Neural cell (in vitro differentiated cells): ENCODE results near the gene CALHM6. TPM values are rescaled to one million over a fixed set of nuclear protein-coding genes. Genes with fewer than 3 reads are reported as not detected.
"Not testable (repeated sequence)": the region's sequence is repeated elsewhere in the genome, so short reads cannot be mapped to it uniquely, and the experiment has no call there.

ENCODE experiments used
- H2AFZ ChIP-seq: fragments of 200-600, 300-800 bp; sonication (generic), shearing (Covaris generic); 2 replicates; pipeline ENCODE4 v1.6.0; 2014; ENCODE audit warnings: low read depth, mild to moderate bottlenecking, antibody characterized with exemption, low read length, moderate library complexity
- H3F3A ChIP-seq: fragments of 200-600 bp; shearing (Covaris generic); 2 replicates; pipeline ENCODE4 v1.6.1; 2016; ENCODE audit warnings: mild to moderate bottlenecking, moderate library complexity, mixed read lengths, antibody characterized with exemption, low read length; ENCODE audit not compliant: insufficient read depth, poor library complexity, severe bottlenecking
- H3K27ac ChIP-seq: fragments of 200-600, 300-800 bp; sonication (generic), shearing (Covaris generic); 2 replicates; pipeline ENCODE4 v1.5.1; 2014; ENCODE audit warnings: mild to moderate bottlenecking, low read length, moderate library complexity
- H3K27me3 ChIP-seq: fragments of 300-800, 200-600 bp; sonication (generic), shearing (Covaris generic); 2 replicates; pipeline ENCODE4 v1.6.0; 2014; ENCODE audit warnings: mild to moderate bottlenecking, low read depth, low read length, moderate library complexity; ENCODE audit not compliant: insufficient read depth
- H3K36me3 ChIP-seq: fragments of 300-800, 200-600 bp; sonication (generic), shearing (Covaris generic); 2 replicates; pipeline ENCODE4 v1.5.1; 2014; ENCODE audit warnings: mild to moderate bottlenecking, antibody characterized with exemption, low read length, moderate library complexity; ENCODE audit not compliant: insufficient read depth
- H3K4me2 ChIP-seq: fragments of 300-800, 200-600 bp; sonication (generic), shearing (Covaris generic); 2 replicates; pipeline ENCODE4 v1.6.0; 2014; ENCODE audit warnings: mild to moderate bottlenecking, low read length
- H3K4me3 ChIP-seq: fragments of 300-800, 200-600 bp; sonication (generic), shearing (Covaris generic); 2 replicates; pipeline ENCODE4 v1.5.1; 2014; ENCODE audit warnings: mild to moderate bottlenecking, low read length, moderate library complexity
- H3K79me2 ChIP-seq: fragments of 200-600 bp; shearing (Covaris generic); replicated peaks from 2 replicates; pipeline ENCODE4 v1.6.0; 2014; ENCODE audit warnings: mild to moderate bottlenecking, low read length, moderate library complexity; ENCODE audit not compliant: insufficient read depth
- H3K9ac ChIP-seq: fragments of 300-800, 200-600 bp; sonication (generic), shearing (Covaris generic); 2 replicates; pipeline ENCODE4 v1.6.1; 2016; ENCODE audit warnings: mild to moderate bottlenecking, low read length, mixed read lengths
- H3K9me2 ChIP-seq: fragments of 200-600 bp; shearing (Covaris generic); 2 replicates; pipeline ENCODE4 v1.6.1; 2016; ENCODE audit warnings: mild to moderate bottlenecking, low read length, mixed read lengths; ENCODE audit not compliant: insufficient read depth
- H3K9me3 ChIP-seq: fragments of 200-600, 300-800 bp; sonication (generic), shearing (Covaris generic); 2 replicates; pipeline ENCODE4 v1.6.1; 2016; ENCODE audit warnings: mild to moderate bottlenecking, mixed run types, low read length, moderate library complexity, mixed read lengths
- H4K20me1 ChIP-seq: fragments of 200-600 bp; shearing (Covaris generic); 2 replicates; pipeline ENCODE4 v1.6.1; 2016; ENCODE audit warnings: mild to moderate bottlenecking, mixed run types; ENCODE audit not compliant: insufficient read depth
- CTCF ChIP-seq: fragments of 450-650 bp; IDR thresholded peaks from 2 replicates; pipeline ENCODE4 v1.5.1; 2014; ENCODE audit warnings: antibody characterized with exemption, mild to moderate bottlenecking, moderate library complexity; ENCODE audit not compliant: poor library complexity, severe bottlenecking
- EP300 ChIP-seq: fragments of 450-650 bp; conservative IDR thresholded peaks from 2 replicates; pipeline ENCODE4 v1.6.1; 2014; ENCODE audit warnings: antibody characterized with exemption, mild to moderate bottlenecking, moderate library complexity; ENCODE audit not compliant: poor library complexity, severe bottlenecking
- EZH2 ChIP-seq: fragments of 200-600, 300-800 bp; shearing (Covaris generic), sonication (generic); IDR thresholded peaks from 2 replicates; pipeline ENCODE4 v1.6.1; 2014; ENCODE audit warnings: antibody characterized with exemption, low read length, borderline replicate concordance, mild to moderate bottlenecking; ENCODE audit not compliant: insufficient read depth, poor library complexity, severe bottlenecking
- MXI1 ChIP-seq: fragments of 450-650 bp; conservative IDR thresholded peaks from 2 replicates; pipeline ENCODE4 v1.6.1; 2014; ENCODE audit warnings: antibody characterized with exemption, mild to moderate bottlenecking; ENCODE audit not compliant: poor library complexity, severe bottlenecking
- POLR2AphosphoS5 ChIP-seq: IDR thresholded peaks from 2 replicates; pipeline ENCODE4 v1.6.1; 2012
- RAD21 ChIP-seq: fragments of 450-650 bp; conservative IDR thresholded peaks from 2 replicates; pipeline ENCODE4 v1.6.1; 2014; ENCODE audit warnings: antibody characterized with exemption, mild to moderate bottlenecking, moderate library complexity
- REST ChIP-seq: IDR thresholded peaks from 2 replicates; pipeline ENCODE4 v1.6.1; 2012; ENCODE audit warnings: borderline replicate concordance
- SMC3 ChIP-seq: fragments of 450-650 bp; conservative IDR thresholded peaks from 2 replicates; pipeline ENCODE4 v1.6.1; 2014; ENCODE audit warnings: antibody characterized with exemption, mild to moderate bottlenecking, moderate library complexity; ENCODE audit not compliant: poor library complexity
- TAF1 ChIP-seq: IDR thresholded peaks from 2 replicates; pipeline ENCODE4 v1.6.1; 2012; ENCODE audit warnings: low read depth
- polyA plus RNA-seq: library from polyadenylated mRNA; depleted of rRNA; stranded (reverse); fragments of >200 nt; gene quantifications from 2 replicates; pipeline ENCODE4 v1.2.3, GENCODE V29; 2014

The CALHM6 gene
- polyA plus RNA-seq, 1 donor from 2014 or later = 12.0 TPM

- H3K9me2 ChIP-seq, H3K27me3 ChIP-seq, H4K20me1 ChIP-seq, H3K4me2 ChIP-seq, H3K36me3 ChIP-seq, H3K9ac ChIP-seq, H3K4me3 ChIP-seq, H3K79me2 ChIP-seq, H3F3A ChIP-seq, H3K9me3 ChIP-seq, H3K27ac ChIP-seq, H2AFZ ChIP-seq: not testable (repeated sequence)
These were observed 34.0 kb downstream of the CALHM6 start for GRCh38 chr6:116495161-116495560.

- H3K9me2 ChIP-seq = no peaks in the 10 kb centered on the region
- TF ChIP-seq RAD21 = no peak
- TF ChIP-seq EZH2 = no peak
- TF ChIP-seq MXI1 = no peak
- TF ChIP-seq SMC3 = no peak
- no peak for TF ChIP-seq TAF1
- TF ChIP-seq POLR2AphosphoS5 = no peak
- TF ChIP-seq CTCF = no peak
- no peak for TF ChIP-seq EP300
- no peaks in the 10 kb centered on the region for H4K20me1 ChIP-seq
- no peak overlapping the region for H3K4me3 ChIP-seq
- no peak overlapping the region for H3K27ac ChIP-seq
- H3K4me2 ChIP-seq = no peak overlapping the region
- no peaks in the 10 kb centered on the region for H3K9me3 ChIP-seq
- H3K27me3 ChIP-seq = no peaks in the 10 kb centered on the region
- H3K79me2 ChIP-seq = no peaks in the 10 kb centered on the region
- H3K9ac ChIP-seq = no peak overlapping the region
- H3F3A ChIP-seq = no peaks in the 10 kb centered on the region
- no peaks in the 10 kb centered on the region for H3K36me3 ChIP-seq
- H2AFZ ChIP-seq = no peak overlapping the region
These were observed 36.0 kb downstream of the CALHM6 start for GRCh38 chr6:116497113-116497676.

- Histone ChIP-seq H3K9me3 (no peaks in the 10 kb centered on the region), H3K36me3 (no peaks in the 10 kb centered on the region), H3K9ac (no peak overlapping the region), H3K79me2 (no peaks in the 10 kb centered on the region), H3K4me2 (no peak overlapping the region), H4K20me1 (no peaks in the 10 kb centered on the region), H3K4me3 (no peak overlapping the region), H3K27me3 (no peaks in the 10 kb centered on the region), H3K9me2 (no peaks in the 10 kb centered on the region), H3K27ac (no peak overlapping the region), H2AFZ (no peak overlapping the region), H3F3A (no peaks in the 10 kb centered on the region)
- TF ChIP-seq POLR2AphosphoS5 (no peak), EZH2 (no peak), SMC3 (no peak), TAF1 (no peak), REST (no peak), RAD21 (no peak), EP300 (no peak), CTCF (no peak), MXI1 (no peak)
These were observed 39.8 kb downstream of the CALHM6 start for GRCh38 chr6:116500969-116501433.
